Endothelial cell of umbilical vein (primary cell): Measurements from ENCODE around the gene SMAD6.
"Not testable (repeated sequence)": the region's sequence is repeated elsewhere in the genome, so short reads cannot be mapped to it uniquely, and the experiment has no call there.

ENCODE experiments used
- EZH2 ChIP-seq: IDR thresholded peaks from 2 replicates; pipeline ENCODE4 v1.6.1; 2012; ENCODE audit warnings: borderline replicate concordance, low read depth, mild to moderate bottlenecking, moderate library complexity, low read length, inconsistent platforms; ENCODE audit not compliant: severe bottlenecking
- MYC ChIP-seq: IDR thresholded peaks from one replicate; pipeline ENCODE4 v1.6.1; 2011; ENCODE audit warnings: mild to moderate bottlenecking, low read depth, low read length
- POLR2A ChIP-seq: IDR thresholded peaks from 2 replicates; pipeline ENCODE4 v1.6.1; 2012; ENCODE audit warnings: low read depth, mild to moderate bottlenecking, control low read depth, low read length
- TF ChIP-seq, protein P1 (sequence below), 2 donors: IDR thresholded peaks; 1 replicate in 1 of 2; 2 replicates in 1 of 2; pipeline ENCODE4 v1.5.1; 2011; ENCODE audit warnings: low read length in 2 of 2, mild to moderate bottlenecking in 2 of 2, moderate library complexity in 2 of 2, control low read depth in 1 of 2, inconsistent platforms in 1 of 2, low read depth in 1 of 2; ENCODE audit not compliant: insufficient read depth in 1 of 2; ENCODE audit errors: extremely low read depth in 1 of 2
- TF ChIP-seq, protein P2 (sequence below): IDR thresholded peaks from 2 replicates; pipeline ENCODE4 v1.6.1; 2011; ENCODE audit not compliant: insufficient read depth, insufficient read length

DNA sequence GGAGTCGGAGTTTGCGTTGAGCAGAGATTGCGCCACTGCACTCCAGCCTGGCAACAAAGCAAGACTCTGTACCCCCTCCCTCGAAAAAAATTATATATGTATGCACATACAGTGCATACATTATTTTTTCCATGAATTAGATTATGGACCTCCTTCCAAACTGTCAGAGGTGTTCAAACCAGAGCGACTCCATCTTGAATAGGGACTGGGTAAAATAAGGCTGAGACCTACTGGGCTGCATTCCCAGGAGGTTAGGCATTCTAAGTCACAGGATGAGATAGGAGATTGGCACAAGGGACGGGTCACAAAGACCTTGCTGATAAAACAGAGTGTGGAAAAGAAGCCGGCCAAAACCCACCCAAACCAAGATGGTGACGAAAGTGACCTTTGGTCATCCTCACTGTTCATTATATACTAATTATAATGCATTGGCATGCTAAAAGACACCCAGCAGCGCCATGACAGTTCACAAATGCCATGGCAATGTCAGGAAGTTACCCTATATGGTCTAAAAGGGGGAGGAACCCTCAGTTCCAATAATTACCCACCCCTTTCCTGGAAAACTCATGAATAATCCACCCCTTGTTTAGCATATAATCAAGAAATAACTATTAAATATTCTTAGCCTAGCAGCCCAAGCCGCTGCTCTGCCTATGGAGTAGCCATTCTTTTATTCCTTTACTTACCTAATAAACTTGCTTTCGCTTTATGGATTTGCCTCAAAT is 126.9 kb downstream of the SMAD6 start:
- TF ChIP-seq, protein P1, sequence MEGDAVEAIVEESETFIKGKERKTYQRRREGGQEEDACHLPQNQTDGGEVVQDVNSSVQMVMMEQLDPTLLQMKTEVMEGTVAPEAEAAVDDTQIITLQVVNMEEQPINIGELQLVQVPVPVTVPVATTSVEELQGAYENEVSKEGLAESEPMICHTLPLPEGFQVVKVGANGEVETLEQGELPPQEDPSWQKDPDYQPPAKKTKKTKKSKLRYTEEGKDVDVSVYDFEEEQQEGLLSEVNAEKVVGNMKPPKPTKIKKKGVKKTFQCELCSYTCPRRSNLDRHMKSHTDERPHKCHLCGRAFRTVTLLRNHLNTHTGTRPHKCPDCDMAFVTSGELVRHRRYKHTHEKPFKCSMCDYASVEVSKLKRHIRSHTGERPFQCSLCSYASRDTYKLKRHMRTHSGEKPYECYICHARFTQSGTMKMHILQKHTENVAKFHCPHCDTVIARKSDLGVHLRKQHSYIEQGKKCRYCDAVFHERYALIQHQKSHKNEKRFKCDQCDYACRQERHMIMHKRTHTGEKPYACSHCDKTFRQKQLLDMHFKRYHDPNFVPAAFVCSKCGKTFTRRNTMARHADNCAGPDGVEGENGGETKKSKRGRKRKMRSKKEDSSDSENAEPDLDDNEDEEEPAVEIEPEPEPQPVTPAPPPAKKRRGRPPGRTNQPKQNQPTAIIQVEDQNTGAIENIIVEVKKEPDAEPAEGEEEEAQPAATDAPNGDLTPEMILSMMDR (IDR thresholded peaks at IDR 0.05; ENCODE audit: extremely low read depth in 1 of 2, insufficient read depth in 1 of 2, low read depth in 1 of 2, low read length in 2 of 2), result not testable (repeated sequence)
- TF ChIP-seq POLR2A, EZH2, MYC: not testable (repeated sequence)
- TF ChIP-seq, protein P2, sequence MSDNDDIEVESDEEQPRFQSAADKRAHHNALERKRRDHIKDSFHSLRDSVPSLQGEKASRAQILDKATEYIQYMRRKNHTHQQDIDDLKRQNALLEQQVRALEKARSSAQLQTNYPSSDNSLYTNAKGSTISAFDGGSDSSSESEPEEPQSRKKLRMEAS, result not testable (repeated sequence)
